Lung (tissue), 12 donors: ENCODE measurements around the gene BASP1. TPM values are rescaled to one million over a fixed set of nuclear protein-coding genes. Genes with fewer than 3 reads are reported as not detected.
"Not testable (repeated sequence)": the region's sequence is repeated elsewhere in the genome, so short reads cannot be mapped to it uniquely, and the experiment has no call there.

Experiments
- ATAC-seq: fragments of 200-7000 bp; cut with Tn5 transposase; one replicate; pipeline ENCODE4 v1.9.1; 2020; ENCODE audit warnings: moderate number of reproducible peaks; ENCODE audit not compliant: insufficient read depth, low FRiP score
- DNase-seq, 3 donors: peaks; one replicate each; pipeline ENCODE4 v3.0.0-alpha.2; 2013 to 2017
- H3K27ac ChIP-seq, 2 donors: one replicate each; pipeline ENCODE4 v1.5.1; 2013; ENCODE audit warnings: mild to moderate bottlenecking in 2 of 2, moderate library complexity in 2 of 2, control low read depth in 1 of 2, inconsistent platforms in 1 of 2, low read depth in 1 of 2, low read length in 1 of 2
- H3K27me3 ChIP-seq, 3 donors: one replicate each; pipeline ENCODE4 v1.5.1; 2013; ENCODE audit warnings: low read length in 2 of 3; ENCODE audit not compliant: control insufficient read depth in 3 of 3, insufficient read depth in 3 of 3
- H3K36me3 ChIP-seq, 4 donors: one replicate each; pipeline ENCODE4 v1.5.1; 2013; ENCODE audit warnings: low read length in 4 of 4, mild to moderate bottlenecking in 1 of 4, moderate library complexity in 1 of 4; ENCODE audit not compliant: control insufficient read depth in 4 of 4, insufficient read depth in 4 of 4
- H3K4me1 ChIP-seq, 5 donors: one replicate each; pipeline ENCODE4 v1.5.1; 2013; ENCODE audit warnings: low read length in 5 of 5, mild to moderate bottlenecking in 2 of 5, moderate library complexity in 1 of 5; ENCODE audit not compliant: control insufficient read depth in 5 of 5, insufficient read depth in 5 of 5
- H3K4me3 ChIP-seq: one replicate; pipeline ENCODE4 v1.5.1; 2013; ENCODE audit warnings: mild to moderate bottlenecking, control low read depth, moderate library complexity
- H3K9ac ChIP-seq, 2 donors: one replicate each; pipeline ENCODE4 v1.5.1; 2013; ENCODE audit warnings: low read length in 2 of 2, control low read depth in 1 of 2; ENCODE audit not compliant: insufficient read depth in 1 of 2
- H3K9me3 ChIP-seq, 4 donors: one replicate each; pipeline ENCODE4 v1.5.1; 2013; ENCODE audit warnings: low read length in 3 of 4, mild to moderate bottlenecking in 1 of 4, moderate library complexity in 1 of 4; ENCODE audit not compliant: control insufficient read depth in 4 of 4, insufficient read depth in 3 of 4
- WGBS, 2 donors: extraction: QIAGEN DNeasy Blood & Tissue Kit; methylation state at CpG; one replicate each; pipeline ENCODE4 v1.1.7; 2013; 5-methylcytosine and 5-hydroxymethylcytosine counted together
- polyA plus RNA-seq, 2 donors: library from polyadenylated mRNA; stranded (reverse); fragments of 200-250 nt; gene quantifications; one replicate each; pipeline ENCODE4 v1.2.1, GENCODE V29; 2013
- total RNA-seq, 2 donors: library from RNA; depleted of rRNA in 1 of 2; stranded (reverse); fragments of >200 nt in 1 of 2; gene quantifications; one replicate each; pipeline ENCODE4 v1.2.1, GENCODE V29; 2014 to 2021
- TF ChIP-seq, protein P1 (sequence below): IDR thresholded peaks from 2 replicates; pipeline ENCODE4 v1.5.1; 2012; ENCODE audit warnings: mild to moderate bottlenecking; ENCODE audit errors: control extremely low read depth, extremely low read depth
- donor health status: control.
- donor health status: control.
- donor health status: Bipolar disorder and iron deficiency.
- donor health status: healthy.
- donor health status: DM: yes; HTN: yes; CAD: no.

The BASP1 gene
- total and polyA plus RNA-seq, 4 donors: 12.7 to 118 (median 33.2) TPM

DNA sequence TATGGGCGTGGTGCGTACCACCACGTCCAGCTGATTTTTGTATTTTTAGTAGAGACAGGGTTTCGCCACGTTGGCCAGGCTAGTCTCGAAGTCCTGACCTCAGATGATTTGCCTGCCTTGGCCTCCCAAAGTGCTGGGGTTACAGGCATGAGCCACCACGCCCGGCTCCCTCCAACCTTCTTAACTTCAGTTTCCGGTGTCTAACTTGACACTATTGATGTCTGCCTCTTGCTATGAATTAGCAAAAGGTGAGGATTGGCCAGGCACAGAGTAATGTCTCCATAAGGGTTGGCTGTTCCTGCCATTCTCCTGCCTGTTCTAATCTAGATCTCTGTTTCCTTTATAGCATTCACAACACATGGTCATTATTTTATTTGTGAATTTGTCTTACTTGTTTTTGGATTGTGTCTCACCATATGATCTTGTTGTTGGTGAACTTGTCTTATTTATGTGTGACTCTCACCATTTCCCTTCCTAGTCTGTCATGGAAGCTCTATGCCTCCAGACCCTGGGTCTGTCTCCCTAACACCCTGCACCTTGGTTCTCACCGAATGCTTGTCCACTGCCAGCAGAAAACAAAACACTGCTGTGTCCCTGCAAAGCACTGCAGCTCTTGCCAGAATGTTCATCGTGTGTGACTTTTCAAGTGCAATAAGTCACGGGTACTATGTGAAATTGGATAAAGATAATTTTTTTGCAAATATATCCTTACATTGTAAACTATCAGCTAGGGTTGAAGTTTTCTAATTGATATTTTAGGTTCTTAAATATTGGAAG lies 26.0 kb downstream of the BASP1 start:
- no peak overlapping the region for H3K4me3 ChIP-seq
- TF ChIP-seq, protein P1, sequence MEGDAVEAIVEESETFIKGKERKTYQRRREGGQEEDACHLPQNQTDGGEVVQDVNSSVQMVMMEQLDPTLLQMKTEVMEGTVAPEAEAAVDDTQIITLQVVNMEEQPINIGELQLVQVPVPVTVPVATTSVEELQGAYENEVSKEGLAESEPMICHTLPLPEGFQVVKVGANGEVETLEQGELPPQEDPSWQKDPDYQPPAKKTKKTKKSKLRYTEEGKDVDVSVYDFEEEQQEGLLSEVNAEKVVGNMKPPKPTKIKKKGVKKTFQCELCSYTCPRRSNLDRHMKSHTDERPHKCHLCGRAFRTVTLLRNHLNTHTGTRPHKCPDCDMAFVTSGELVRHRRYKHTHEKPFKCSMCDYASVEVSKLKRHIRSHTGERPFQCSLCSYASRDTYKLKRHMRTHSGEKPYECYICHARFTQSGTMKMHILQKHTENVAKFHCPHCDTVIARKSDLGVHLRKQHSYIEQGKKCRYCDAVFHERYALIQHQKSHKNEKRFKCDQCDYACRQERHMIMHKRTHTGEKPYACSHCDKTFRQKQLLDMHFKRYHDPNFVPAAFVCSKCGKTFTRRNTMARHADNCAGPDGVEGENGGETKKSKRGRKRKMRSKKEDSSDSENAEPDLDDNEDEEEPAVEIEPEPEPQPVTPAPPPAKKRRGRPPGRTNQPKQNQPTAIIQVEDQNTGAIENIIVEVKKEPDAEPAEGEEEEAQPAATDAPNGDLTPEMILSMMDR: no peak
- WGBS, 2 donors: 88 to 94% methylated on average over 12 of the region's 12 CpGs
- no peak for DNase-seq
- no peaks in the 10 kb centered on the region for H3K36me3 ChIP-seq
- H3K27ac ChIP-seq: no peak overlapping the region
- no peaks in the 10 kb centered on the region for H3K9me3 ChIP-seq
- H3K4me1 ChIP-seq: peaks cover 0 to 4% (median 0%) of the 10 kb centered on the region in 5 donors
- no peak for ATAC-seq
- no peak overlapping the region for H3K9ac ChIP-seq
- H3K27me3 ChIP-seq: no peaks in the 10 kb centered on the region

DNA sequence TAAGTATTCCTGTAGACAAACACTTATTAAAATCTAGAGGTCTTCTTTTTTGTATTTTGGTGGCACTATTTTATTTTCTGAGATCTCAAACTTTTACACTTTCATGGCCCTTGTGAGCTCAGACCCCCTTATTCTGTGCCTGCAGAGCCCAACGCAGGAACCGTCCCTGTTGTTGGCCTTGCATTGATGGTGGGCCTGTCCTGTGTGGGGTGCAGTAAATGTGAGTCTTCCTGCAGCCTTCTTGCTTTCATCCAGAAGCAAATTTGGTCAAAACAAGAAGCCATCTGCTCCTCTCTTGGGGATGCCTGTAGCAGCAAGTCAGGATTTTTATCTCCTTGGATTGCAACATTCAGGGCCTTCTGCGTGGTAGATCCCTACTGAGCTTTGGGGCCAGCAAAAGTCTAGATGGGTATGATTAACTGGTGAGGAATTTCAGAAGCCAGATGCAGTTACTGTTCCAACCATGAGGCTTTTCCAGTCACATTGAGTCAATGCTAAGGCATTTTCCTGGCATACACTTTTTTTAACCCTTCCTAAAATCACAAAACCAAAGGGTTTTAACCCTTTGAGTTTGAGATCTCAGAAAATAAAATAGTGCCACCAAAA lies 31.7 kb downstream of the BASP1 start:
- Histone ChIP-seq H3K27ac (no peak overlapping the region), H3K9me3 (no peaks in the 10 kb centered on the region), H3K9ac (no peak overlapping the region), H3K36me3 (peaks cover 0 to 4% (median 0%) of the 10 kb centered on the region in 4 donors), H3K4me3 (no peak overlapping the region), H3K4me1 (peaks cover 0 to 4% (median 0%) of the 10 kb centered on the region in 5 donors), H3K27me3 (no peaks in the 10 kb centered on the region)
- DNase-seq (no peak), ATAC-seq (no peak)
- WGBS, 2 donors: 78 to 83% methylated on average over 3 of the region's 3 CpGs
- TF ChIP-seq, protein P1: no peak

DNA sequence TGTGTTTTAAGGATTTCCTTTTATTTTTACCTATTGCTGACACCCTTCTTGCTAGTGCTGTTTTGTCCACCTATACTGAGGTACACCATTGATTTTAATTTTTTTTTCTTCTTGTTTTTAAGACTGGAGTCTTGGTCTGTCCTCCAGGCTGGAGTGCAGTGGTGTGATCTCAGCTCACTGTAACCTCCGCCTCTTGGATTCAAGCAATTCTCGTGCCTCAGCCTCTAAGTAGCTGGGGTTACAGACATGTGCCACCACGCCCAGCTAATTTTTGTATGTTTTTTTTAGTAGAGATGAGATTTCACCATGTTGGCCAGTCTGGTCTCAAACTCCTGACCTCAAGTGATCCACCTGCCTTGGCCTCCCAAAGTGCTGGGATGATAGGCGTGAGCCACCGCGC lies 32.4 kb downstream of the BASP1 start:
- H3K27ac ChIP-seq, H3K9ac ChIP-seq, H3K4me1 ChIP-seq, DNase-seq, H3K4me3 ChIP-seq, ATAC-seq, H3K36me3 ChIP-seq, H3K9me3 ChIP-seq, H3K27me3 ChIP-seq: not testable (repeated sequence)
- 92% methylated on average over 6 of the region's 6 CpGs for WGBS, 2 donors

- ATAC-seq (peak; percentile 14), DNase-seq (no peak)
- peaks cover 0 to 4% (median 0%) of the 10 kb centered on the region in 4 donors for H3K36me3 ChIP-seq
- no peak overlapping the region for H3K27ac ChIP-seq
- no peaks in the 10 kb centered on the region for H3K9me3 ChIP-seq
- H3K9ac ChIP-seq: no peak overlapping the region
- no peak overlapping the region for H3K4me3 ChIP-seq
- TF ChIP-seq, protein P1: no peak
- no peaks in the 10 kb centered on the region for H3K27me3 ChIP-seq
- H3K4me1 ChIP-seq: peaks cover 0 to 4% (median 0%) of the 10 kb centered on the region in 5 donors
- 41 to 56% methylated on average over 1 of the region's 1 CpG for WGBS, 2 donors
These were observed 35.1 kb downstream of the BASP1 start for GRCh38 chr5:17252543-17252942.
